GM23248 (cell line): ENCODE measurements around the gene GRPEL2.

ENCODE experiments used
- EZH2 ChIP-seq: fragments of 200-600 bp; sonication (generic); IDR thresholded peaks from 2 replicates; pipeline ENCODE4 v1.6.1; 2018; ENCODE audit warnings: antibody characterized with exemption, mild to moderate bottlenecking; ENCODE audit not compliant: insufficient read depth, poor library complexity, severe bottlenecking
- EZH2phosphoT487 ChIP-seq: fragments of 200-600 bp; sonication (generic); IDR thresholded peaks from 2 replicates; pipeline ENCODE4 v1.6.1; 2018; ENCODE audit warnings: antibody characterized with exemption, moderate library complexity, mild to moderate bottlenecking, low read depth; ENCODE audit not compliant: insufficient read depth

DNA sequence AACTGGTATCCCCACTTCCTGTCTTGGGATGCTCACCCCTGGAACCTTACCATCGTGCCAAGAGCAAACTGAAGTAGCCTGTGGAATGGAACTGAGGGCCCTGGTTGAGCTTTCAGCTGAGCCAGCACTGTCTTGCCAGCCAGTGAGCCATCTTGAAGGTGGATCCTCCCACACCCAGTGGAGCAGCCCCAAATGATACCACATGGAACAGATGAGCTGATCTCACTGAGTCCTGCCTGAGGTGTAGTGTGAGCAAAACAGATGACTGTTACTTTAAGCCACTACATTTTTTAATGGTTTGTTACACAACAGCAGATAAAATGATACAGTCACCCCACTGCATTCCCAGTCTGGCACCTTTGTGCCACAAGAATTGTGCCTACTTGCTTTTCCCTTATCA is 10.4 kb downstream of the GRPEL2 start:
- no peak for TF ChIP-seq EZH2
- no peak for TF ChIP-seq EZH2phosphoT487
